Left ventricle myocardium inferior (tissue), 1 donor: ENCODE data around the gene ZSCAN16. TPM values are rescaled to one million over a fixed set of nuclear protein-coding genes. Genes with fewer than 3 reads are reported as not detected.
A peak's percentile ranks its signal among the peaks of the same experiment; 100 is the strongest.

ENCODE experiments used
- DNase-seq: peaks from one replicate; pipeline ENCODE4 v3.0.0-alpha.2; 2020
- H3K27ac ChIP-seq: fragments of 200-600 bp; replicated peaks from 2 replicates; pipeline ENCODE4 v1.8.0; 2021
- H3K27me3 ChIP-seq: fragments of 200-600 bp; 2 replicates; pipeline ENCODE4 v1.8.0; 2021; ENCODE audit warnings: low read depth
- H3K36me3 ChIP-seq: fragments of 200-600 bp; 2 replicates; pipeline ENCODE4 v1.8.0; 2021
- H3K4me1 ChIP-seq: fragments of 200-600 bp; 2 replicates; pipeline ENCODE4 v1.8.0; 2021
- H3K4me3 ChIP-seq: fragments of 200-600 bp; 2 replicates; pipeline ENCODE4 v1.8.0; 2021; ENCODE audit warnings: mild to moderate bottlenecking, moderate library complexity
- H3K9me3 ChIP-seq: fragments of 200-600 bp; replicated peaks from 2 replicates; pipeline ENCODE4 v1.8.0; 2021
- CTCF ChIP-seq: fragments of 200-600 bp; IDR thresholded peaks from 2 replicates; pipeline ENCODE4 v1.8.0; 2021; ENCODE audit warnings: antibody characterized with exemption, mild to moderate bottlenecking, borderline replicate concordance
- intact Hi-C: fragments of 100-400 bp; cut with micrococcal nuclease; formaldehyde crosslinking; loops from one replicate; pipeline ENCODE4 v1.11.0; 2022
- total RNA-seq: library from RNA; stranded (reverse); fragmentation: NEBNext Ultra II Directional; extraction: Animal tissue kit (Norgen Biotek cat#: 25700); gene quantifications from one replicate; pipeline ENCODE4 v1.2.1, GENCODE V29; 2021
- donor health status: DM: no; HTN: yes; CAD: no; lungs with severe emphysema.

ZSCAN16 gene
- total RNA-seq, 1 donor from 2014 or later, result 2.1 TPM

GRCh38 chr6:28134716-28135115 lies 10.3 kb downstream of the ZSCAN16 start:
- intact Hi-C loops, result loop anchor here (10.0 kb wide), 1 partner anchor 220 kb away; no protein-coding TSS in a partner anchor

GRCh38 chr6:28135393-28135792 lies 11.0 kb downstream of the ZSCAN16 start:
- no peak for DNase-seq
- no peaks in the 10 kb centered on the region for H3K9me3 ChIP-seq
- peaks cover 66% of the 10 kb centered on the region for H3K4me1 ChIP-seq
- peak overlapping the region; percentile 81 for H3K4me3 ChIP-seq
- no peaks in the 10 kb centered on the region for H3K27me3 ChIP-seq
- peak overlapping the region; percentile 95 for H3K27ac ChIP-seq
- no peak for TF ChIP-seq CTCF
- no peaks in the 10 kb centered on the region for H3K36me3 ChIP-seq
- intact Hi-C loops, result loop anchor here (10.0 kb wide), 1 partner anchor 219 kb away; no protein-coding TSS in a partner anchor

More at GRCh38 chr6:28134716-28135115, 10.3 kb downstream of the ZSCAN16 start:
- no peak for TF ChIP-seq CTCF
- H3K4me3 ChIP-seq, result no peak overlapping the region
- peaks cover 3% of the 10 kb centered on the region for H3K36me3 ChIP-seq
- peak overlapping the region; percentile 5 for H3K27ac ChIP-seq
- no peak for DNase-seq
- no peaks in the 10 kb centered on the region for H3K27me3 ChIP-seq
- H3K4me1 ChIP-seq, result peaks cover 69% of the 10 kb centered on the region
- H3K9me3 ChIP-seq, result no peaks in the 10 kb centered on the region

GRCh38 chr6:28136585-28137504 lies 12.4 kb downstream of the ZSCAN16 start:
- H3K36me3 ChIP-seq, result no peaks in the 10 kb centered on the region
- H3K4me3 ChIP-seq, result peak overlapping the region; percentile 81
- no peaks in the 10 kb centered on the region for H3K27me3 ChIP-seq
- H3K27ac ChIP-seq, result peak overlapping the region; percentile 95
- intact Hi-C loops, result loop anchor here (10.0 kb wide), 1 partner anchor 218 kb away; no protein-coding TSS in a partner anchor
- peak; percentile 90 for DNase-seq
- peaks cover 71% of the 10 kb centered on the region for H3K4me1 ChIP-seq
- H3K9me3 ChIP-seq, result no peaks in the 10 kb centered on the region
- no peak for TF ChIP-seq CTCF

GRCh38 chr6:28137505-28137981 lies 13.1 kb downstream of the ZSCAN16 start:
- Histone ChIP-seq H3K9me3 (no peaks in the 10 kb centered on the region), H3K4me3 (peak overlapping the region; percentile 81), H3K27ac (peak overlapping the region; percentile 95), H3K27me3 (no peaks in the 10 kb centered on the region), H3K4me1 (peaks cover 71% of the 10 kb centered on the region), H3K36me3 (no peaks in the 10 kb centered on the region)
- no peak for DNase-seq
- intact Hi-C loops, result loop anchor here (10.0 kb wide), 1 partner anchor 217 kb away; no protein-coding TSS in a partner anchor
- TF ChIP-seq CTCF, result no peak

GRCh38 chr6:28139860-28140543 lies 15.6 kb downstream of the ZSCAN16 start:
- peak overlapping the region; percentile 14 for H3K4me3 ChIP-seq
- TF ChIP-seq CTCF, result no peak

More at GRCh38 chr6:28139860-28140543, 15.6 kb downstream of the ZSCAN16 start:
- Histone ChIP-seq H3K4me1 (peaks cover 74% of the 10 kb centered on the region), H3K27ac (no peak overlapping the region), H3K36me3 (peaks cover 10% of the 10 kb centered on the region), H3K9me3 (no peaks in the 10 kb centered on the region), H3K27me3 (no peaks in the 10 kb centered on the region)
- DNase-seq, result no peak
- intact Hi-C loops, result loop anchor here (10.0 kb wide), 3 partner anchors 85 to 215 kb away; partner anchors contain the start of genes NKAPL, ZKSCAN4 and ZSCAN9
